NCI-H510A (cell line): Measurements from ENCODE around the gene ZNF700.
"Not testable (repeated sequence)": the region's sequence is repeated elsewhere in the genome, so short reads cannot be mapped to it uniquely, and the experiment has no call there.

Source experiments
- DNase-seq: peaks from one replicate; lab custom pipeline; 2025; lab: John Stamatoyannopoulos, UW

The ZNF700 gene

DNA sequence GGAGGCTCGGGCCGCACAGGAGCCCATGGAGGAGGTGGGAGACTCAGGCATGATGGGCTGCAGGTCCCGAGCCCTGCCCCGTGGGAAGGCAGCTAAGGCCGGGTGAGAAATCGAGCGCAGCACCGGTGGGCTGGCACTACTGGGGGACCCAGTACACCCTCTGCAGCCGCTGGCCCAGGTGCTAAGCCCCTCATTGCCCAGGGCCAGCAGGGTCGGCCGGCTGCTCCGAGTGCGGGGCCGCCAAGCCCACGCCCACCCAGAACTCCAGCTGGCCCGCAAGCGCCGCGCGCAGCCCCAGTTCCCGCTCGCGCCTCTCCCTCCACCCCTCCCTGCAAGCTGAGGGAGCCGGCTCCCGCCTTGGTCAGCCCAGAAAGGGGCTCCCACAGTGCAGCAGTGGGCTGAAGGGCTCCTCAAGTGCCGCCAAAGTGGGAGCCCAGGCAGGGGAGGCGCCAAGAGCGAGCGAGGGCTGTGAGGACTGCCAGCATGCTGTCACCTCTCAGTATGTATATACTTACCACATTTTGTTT lies 16.5 kb downstream of the ZNF700 start:
- not testable (repeated sequence) for DNase-seq

DNA sequence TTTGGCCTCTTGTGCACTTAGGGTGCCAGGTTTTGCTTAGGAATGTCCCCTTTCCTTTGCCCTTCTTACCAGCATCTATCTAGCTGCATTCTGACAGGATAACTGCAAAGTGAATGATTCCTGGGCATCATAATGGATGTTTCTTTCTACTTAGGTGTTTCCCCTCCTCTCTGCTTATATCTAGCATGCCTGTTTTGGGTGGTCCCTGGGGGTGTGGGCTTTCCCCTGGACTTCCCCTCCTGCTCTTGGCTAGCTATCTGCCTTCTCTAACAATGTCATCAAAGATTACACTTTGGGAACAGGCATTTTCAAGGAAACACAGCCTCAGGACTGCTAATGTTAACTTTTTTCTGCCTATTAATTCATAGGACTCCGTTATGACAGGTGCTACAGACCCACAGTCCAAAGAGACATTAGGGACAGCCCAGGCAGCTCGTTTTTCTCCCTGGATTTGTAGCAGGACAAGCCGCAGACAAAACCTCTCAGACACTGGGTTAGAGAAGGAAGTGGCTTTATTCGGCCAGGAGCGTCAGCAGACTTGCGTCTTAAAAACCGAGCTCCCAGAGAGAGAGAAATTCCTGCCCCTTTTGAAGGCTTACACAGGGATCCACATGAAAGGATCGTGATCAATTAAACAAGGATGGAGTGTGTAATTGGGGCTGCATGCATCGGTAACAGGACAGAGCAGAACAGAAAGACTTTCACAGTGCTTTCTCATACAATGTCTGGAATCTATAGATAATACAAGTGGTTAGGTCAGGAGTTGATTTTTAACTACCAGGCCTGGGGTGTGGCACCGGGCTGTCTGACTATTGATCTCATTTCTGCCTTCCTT lies 17.3 kb downstream of the ZNF700 start:
- no peak for DNase-seq

DNA sequence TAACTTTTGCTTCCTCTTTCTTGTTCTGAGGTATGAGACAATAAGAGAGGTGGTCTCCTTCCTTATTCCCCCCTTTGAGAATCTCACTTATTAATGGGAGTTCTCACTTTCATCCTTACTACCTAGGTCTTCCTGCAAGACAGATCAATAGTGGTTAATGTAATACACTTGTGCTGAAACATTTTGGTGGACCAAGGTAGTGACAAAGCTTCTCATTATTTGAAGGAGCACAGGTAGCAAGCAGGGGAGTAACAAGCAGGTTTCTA lies 17.9 kb downstream of the ZNF700 start:
- DNase-seq: no peak

DNA sequence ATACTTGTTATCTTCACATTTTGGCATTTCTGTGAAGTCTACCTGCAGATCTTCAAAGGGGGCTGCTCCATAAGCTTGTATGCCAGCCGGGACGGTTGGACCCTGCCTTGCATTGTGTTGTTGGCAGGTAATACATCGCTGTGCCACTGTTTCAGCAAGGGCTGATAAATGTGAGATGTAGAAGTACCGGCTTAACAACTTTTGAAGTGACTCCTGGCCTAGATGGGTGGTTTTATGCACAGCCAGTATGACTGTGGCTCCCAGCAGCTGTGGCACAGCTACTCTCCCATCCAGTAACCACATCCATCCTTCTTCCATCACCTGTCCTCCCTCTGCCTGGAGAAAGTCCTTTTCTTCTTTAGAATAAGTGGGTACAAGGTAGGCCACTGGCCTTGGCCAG lies 19.7 kb downstream of the ZNF700 start:
- no peak for DNase-seq

DNA sequence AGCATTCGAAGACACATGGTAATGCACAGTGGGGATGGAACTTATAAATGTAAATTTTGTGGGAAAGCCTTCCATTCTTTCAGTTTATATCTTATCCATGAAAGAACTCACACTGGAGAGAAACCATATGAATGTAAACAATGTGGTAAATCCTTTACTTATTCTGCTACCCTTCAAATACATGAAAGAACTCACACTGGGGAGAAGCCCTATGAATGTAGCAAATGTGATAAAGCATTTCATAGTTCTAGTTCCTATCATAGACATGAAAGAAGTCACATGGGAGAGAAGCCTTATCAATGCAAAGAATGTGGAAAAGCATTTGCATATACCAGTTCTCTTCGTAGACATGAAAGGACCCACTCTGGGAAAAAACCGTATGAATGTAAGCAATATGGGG lies 23.7 kb downstream of the ZNF700 start:
- DNase-seq: no peak

DNA sequence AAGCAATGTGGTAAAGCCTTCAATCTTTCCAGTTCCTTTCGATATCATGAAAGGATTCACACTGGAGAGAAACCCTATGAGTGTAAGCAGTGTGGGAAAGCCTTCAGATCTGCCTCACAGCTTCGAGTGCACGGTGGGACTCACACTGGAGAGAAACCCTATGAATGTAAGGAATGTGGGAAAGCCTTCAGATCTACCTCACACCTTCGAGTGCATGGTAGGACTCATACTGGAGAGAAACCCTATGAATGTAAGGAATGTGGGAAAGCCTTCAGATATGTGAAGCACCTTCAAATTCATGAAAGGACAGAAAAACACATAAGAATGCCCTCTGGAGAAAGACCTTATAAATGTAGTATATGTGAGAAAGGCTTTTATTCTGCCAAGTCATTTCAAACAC lies 24.3 kb downstream of the ZNF700 start:
- no peak for DNase-seq

DNA sequence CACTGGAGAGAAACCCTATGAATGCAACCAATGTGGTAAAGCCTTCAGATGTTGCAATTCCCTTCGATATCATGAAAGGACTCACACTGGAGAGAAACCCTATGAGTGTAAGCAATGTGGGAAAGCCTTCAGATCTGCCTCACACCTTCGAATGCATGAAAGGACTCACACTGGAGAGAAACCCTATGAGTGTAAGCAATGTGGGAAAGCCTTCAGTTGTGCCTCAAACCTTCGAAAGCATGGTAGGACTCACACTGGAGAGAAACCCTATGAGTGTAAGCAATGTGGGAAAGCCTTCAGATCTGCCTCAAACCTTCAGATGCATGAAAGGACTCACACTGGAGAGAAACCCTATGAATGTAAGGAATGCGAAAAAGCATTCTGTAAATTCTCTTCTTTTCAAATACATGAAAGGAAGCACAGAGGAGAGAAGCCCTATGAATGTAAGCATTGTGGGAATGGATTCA lies 24.7 kb downstream of the ZNF700 start:
- DNase-seq: not testable (repeated sequence)

DNA sequence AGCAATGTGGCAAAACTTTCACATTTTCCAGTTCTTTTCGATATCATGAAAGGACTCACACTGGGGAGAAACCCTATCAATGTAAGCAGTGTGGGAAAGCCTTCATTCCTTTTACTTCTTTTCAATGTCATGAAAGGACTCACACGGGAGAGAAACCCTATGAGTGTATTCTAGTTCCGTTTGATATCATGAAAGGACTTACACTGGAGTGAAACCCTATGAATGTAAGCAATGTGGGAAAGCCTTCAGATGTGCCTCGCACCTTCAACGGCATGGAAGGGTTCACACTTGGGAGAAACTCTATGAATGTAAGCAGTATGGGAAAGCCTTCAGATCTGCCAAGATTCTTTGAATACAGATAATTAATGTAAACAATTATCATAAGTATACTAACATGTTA lies 25.4 kb downstream of the ZNF700 start:
- DNase-seq: no peak

DNA sequence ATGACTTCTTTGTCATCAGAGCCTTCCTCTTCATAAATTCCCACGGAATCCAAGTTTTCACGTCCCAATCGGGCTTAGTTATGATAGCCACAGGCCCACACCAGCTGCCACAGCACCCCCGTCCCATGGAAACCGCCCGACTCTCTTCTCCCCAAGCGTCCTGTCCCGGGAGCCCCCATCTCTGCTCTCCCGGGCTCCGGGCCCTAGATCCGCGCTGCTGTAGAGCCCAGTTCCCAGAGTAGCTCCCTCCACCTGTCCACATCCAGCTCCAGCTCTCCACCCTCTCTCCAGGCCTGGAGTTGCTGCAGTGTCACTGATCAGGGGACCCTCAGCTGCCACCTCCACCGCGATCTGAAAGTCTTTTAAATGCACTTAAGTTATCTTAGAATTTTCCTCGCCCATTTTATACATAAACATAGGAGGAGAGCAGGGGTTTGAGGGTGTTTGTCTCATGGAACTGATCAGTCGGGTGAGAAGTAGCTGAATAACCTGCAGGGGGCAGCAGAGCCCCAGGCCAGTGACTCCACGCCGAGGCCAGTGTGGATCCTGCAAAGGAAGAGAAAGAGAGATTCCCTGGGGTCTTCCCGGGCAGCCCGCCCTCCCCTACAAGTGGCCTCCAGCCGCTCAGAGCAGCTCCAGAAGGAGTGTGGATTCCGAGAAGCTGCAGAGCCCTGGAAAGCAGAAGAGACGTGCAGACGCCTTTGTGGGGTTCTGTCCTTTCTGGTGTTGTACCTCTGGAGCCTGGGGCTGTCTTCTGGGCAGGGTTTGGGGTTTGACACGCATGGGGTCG lies 38.9 kb downstream of the ZNF700 start:
- DNase-seq: no peak

DNA sequence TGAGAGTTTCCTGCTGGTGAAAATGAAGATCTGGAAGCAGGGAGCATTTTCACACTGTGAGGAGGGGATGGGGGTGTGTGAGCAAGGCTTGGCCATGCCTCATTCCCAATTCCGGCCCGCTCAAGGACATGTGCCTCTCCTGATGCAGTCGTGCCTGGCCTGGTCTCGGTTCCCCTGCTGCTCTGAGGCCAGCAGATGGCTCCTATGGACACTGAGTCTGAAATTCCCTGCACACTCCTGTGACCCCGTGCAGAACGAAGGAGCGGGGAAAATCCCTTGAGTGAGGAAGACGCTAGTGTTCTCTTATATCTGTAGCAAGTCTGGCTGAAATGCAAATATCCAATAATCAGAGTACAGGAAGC lies 39.6 kb downstream of the ZNF700 start:
- no peak for DNase-seq

DNA sequence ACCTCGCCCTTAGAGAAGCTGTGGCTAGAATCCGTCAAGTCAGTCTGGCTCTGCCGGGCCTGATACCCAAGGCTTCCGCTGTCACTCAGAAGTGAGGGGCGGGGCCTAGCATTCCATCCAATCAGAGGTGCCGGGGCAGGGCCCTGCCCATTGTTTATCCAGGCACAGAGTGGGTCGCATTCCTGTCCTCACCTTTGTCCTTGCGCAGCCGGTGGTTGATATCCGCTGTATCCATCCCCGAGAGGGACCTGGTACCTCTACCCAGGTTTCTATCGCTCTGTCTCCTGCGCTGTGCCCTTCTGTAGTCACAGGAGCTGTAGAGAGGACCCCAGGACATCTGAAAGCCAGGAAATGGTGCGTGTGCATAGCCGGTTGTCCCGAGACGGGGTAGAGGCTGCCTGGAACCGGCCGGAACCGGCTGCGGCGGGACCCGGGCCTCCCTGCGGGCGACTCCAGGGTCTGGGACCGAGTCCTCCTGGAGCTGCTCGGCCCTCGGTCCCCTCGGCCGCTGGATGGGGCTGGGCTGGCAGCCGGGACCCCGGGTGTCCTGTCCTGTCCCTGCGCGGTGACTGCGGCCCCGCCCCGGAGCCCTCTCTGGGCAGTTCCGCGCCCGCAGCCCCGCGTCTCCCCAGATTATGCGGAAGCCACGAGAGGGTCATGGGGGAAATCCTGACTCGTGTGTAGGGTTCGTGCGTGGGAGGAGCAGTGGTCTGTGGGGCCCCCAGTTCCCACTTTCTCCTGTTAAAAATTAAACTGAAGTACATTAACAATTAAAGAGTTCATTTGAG lies 40.1 kb downstream of the ZNF700 start, which contains the start of gene ZNF763:
Gene ZNF763 (plus strand): TSS at position 183 of the 788 bp plus-strand sequence. CDS start 169 bp downstream, at position 352.
- peak; percentile 80 for DNase-seq

DNA sequence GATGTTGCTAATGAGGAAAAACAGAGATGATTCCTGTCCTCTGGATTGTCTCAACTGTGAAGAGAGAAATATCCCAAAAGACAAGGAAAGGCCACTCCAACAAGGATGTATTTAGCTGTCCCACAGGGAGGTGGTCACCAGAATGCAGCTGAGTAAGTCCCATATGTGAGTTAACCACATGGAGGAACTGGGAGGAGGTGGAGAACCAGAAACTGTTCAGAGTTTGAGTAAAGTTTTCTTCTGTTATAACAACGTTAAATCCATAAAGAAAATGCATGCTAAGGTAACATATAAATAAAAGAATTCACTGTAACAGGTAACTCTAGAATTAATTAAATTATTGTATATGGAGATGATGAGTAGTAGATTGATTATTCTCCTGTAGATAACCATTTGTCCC lies 45.3 kb downstream of the ZNF700 start:
- DNase-seq: no peak

DNA sequence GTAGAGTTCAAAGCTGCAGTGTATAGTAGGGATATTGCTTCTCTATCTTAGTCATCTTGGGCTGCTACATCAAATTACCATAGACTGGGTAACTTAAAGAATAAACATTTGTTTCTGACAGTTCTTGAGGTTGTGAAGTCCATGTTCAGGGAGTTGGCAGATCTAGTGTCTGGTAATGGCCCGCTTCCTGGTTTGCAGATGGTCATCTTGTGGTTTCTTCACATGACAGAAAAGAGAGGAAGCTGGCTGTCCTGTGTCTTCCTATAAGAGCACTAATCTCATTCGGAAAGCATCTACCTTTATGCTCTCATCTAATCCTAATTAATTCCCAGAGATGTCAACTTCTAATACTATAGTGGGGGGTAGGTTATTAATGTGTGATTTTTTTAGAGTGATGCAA lies 46.1 kb downstream of the ZNF700 start:
- no peak for DNase-seq

DNA sequence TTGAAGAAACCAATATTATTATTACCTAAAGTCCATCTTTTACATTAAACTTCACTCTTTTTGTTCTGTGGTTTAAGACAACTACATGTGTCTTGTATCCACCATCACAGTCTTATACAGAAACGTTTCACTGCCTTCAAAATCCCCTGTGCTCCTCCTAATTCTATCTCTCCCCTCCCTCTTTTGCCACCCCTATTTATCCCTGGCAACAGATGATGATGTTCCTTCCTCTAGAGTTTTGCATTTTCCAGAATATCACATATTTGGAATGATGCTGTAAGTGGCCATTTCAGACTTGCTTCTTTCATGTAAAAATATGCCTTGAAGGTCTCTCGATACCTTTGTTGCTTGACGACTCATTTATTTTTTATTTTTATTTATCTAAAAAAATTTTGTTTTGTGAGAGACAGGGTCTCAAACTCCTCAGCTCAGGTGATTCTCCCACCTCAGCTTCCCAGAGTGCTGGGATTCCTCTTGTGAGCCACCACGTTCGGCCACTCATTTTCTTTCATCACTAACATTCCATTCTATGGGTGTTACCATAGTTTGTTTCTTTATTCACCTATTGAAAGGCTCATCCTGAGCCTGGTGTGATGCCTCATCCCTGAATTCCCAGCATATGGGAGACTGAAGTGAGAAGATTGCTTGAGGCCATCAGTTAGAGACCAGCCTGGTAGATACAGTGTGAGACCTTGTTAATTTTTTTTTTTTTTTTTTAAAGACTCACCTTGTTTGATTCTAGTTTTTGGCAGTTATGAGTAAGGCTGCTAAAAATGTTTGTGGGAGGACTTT lies 48.3 kb downstream of the ZNF700 start:
- no peak for DNase-seq

DNA sequence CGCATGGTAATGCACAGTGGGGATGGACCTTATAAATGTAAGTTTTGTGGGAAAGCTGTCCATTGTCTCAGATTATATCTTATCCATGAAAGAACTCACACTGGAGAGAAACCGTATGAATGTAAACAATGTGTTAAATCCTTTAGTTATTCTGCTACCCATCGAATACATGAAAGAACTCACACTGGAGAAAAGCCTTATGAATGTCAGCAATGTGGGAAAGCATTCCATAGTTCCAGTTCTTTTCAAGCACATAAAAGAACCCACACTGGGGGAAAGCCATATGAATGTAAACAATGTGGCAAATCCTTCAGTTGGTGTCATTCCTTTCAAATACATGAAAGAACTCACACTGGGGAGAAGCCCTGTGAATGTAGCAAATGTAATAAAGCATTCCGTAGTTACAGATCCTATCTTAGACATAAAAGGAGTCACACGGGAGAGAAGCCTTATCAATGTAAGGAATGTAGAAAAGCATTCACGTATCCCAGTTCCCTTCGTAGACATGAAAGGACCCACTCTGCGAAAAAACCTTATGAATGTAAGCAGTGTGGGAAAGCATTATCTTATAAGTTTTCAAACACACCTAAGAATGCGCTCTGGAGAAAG lies 53.7 kb downstream of the ZNF700 start:
- no peak for DNase-seq

DNA sequence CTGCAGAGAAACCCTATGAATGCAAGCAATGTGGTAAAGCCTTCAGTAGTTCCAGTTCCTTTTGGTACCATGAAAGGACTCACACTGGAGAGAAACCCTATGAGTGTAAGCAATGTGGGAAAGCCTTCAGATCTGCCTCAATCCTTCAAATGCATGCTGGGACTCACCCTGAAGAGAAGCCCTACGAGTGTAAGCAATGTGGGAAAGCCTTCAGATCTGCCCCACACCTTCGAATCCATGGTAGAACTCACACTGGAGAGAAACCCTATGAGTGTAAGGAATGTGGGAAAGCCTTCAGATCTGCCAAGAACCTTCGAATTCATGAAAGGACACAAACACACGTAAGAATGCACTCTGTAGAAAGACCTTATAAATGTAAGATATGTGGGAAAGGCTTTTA lies 54.6 kb downstream of the ZNF700 start:
- no peak for DNase-seq

DNA sequence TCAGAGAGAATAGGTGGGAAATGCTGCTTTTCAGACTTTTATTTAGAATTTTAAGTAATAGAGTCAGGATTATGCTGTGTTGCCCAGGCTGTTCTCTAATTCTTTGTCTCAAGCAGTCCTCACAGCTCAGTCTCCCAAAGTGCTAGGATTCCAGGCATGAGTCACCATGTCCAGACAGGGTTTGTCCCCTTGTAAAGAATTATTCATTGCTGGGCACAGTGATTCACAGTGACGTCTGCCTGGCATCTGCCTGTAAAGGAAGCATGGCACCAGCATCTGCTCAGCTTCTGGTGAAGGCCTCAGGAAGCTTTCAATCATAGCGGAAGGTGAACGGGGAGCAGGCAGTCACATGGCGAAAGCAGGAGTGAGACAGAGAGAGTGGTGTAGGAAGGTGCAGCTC lies 57.6 kb downstream of the ZNF700 start:
- DNase-seq: no peak

DNA sequence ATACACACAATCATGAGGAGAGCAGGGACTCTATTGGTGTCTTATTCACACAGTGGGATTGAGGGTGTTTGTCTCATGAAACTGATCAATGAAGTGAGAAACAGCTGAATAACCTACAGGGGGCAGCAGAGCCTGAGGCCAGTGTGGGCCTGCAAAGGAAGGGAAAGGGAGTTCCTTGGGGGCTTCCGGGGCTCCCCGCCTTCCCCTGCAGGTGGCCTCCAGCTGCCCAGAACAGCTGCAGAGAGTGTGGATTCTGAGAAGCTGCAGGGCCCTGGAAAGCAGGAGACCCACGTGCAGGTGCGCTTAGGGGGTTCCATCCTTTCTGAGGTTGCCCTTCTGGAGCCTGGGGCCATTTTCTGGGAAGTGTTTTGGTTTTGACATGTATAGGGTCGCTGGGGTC lies 60.1 kb downstream of the ZNF700 start:
- DNase-seq: no peak

DNA sequence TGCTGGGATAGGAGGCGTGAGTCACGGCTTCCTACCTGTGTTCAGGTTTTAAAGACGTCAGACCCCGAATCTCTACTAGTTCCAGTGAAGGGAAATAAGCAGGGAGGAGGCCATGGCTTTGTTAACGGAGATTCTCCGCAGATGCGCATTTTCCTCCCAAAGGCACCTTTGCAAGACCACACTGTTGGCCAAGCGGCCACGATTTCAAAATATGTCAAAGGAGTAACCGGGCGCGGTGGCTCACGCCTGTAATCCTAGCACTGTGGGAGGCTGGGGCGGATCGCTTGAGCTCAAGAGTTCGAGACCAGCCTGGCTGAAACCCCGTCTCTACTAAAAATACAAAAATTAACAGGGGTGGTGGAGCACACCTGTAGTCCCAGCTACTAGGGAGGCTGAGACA lies 61.8 kb downstream of the ZNF700 start:
- no peak for DNase-seq

DNA sequence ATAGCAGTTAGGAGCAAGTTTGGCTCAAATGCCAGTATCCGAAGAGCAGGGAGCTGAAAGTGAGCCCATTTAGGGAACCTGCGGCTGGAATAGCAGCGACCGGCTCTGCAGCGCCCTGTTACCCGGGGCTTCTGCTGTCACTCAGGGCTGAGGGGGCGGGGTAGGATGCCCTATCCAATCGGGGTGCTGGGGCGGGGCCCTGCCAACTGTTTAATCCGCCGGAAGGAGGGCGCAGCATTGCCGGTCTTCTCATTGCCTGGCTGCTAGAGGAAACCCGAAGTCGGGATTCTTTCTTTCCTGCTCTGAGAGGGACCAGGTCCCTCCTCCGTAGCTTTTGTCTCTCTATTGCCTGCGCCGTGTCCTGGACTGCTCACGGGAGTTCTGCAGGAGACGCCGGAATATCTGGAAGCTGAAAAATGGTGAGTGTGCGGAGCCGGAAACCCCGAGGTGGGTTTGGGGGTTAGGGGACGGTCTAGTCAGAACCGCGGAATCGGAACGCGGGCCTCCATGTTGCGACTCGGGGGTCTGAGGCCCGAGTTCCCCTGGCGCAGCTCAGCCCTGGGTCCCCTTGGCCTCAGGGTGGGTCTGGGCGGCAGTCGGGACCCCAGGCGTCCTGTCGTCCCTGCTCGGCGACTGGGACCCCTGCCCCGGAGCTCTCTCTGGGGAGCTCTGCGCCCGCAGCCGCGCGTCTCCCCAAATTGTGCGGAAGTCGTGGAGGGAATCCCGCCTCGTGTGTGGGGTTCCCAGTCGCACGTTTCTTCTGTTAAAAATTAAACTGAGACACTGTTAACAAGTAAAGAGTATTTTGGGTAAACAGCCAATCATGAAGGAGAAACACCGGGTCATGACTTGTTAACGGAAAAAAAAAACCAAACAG lies 62.7 kb downstream of the ZNF700 start:
- peak; percentile 91 for DNase-seq
